DND-41 (cell line): ENCODE data around the gene SGK1.

Source experiments
- ATAC-seq: fragments of 200-7000 bp; cut with Tn5 transposase; 3 replicates; pipeline ENCODE4 v1.9.1; 2021; ENCODE audit warnings: low read depth; ENCODE audit not compliant: insufficient read depth
- DNase-seq: peaks from one replicate; pipeline ENCODE4 v3.0.0-alpha.2; 2020
- H2AFZ ChIP-seq: 2 replicates; pipeline ENCODE4 v1.6.0; 2012; ENCODE audit warnings: low read depth, low read length
- H3K27ac ChIP-seq: 2 replicates; pipeline ENCODE4 v1.5.1; 2012; ENCODE audit warnings: low read length, inconsistent platforms
- H3K27me3 ChIP-seq: fragments of 200-600 bp; sonication (generic); 2 replicates; pipeline ENCODE4 v1.6.0; 2012; ENCODE audit warnings: low read length, mild to moderate bottlenecking, inconsistent platforms; ENCODE audit not compliant: insufficient read depth, poor library complexity
- H3K36me3 ChIP-seq: 2 replicates; pipeline ENCODE4 v1.5.1; 2012; ENCODE audit warnings: low read length, inconsistent platforms; ENCODE audit not compliant: insufficient read depth
- H3K4me1 ChIP-seq: 2 replicates; pipeline ENCODE4 v1.5.1; 2012; ENCODE audit warnings: mild to moderate bottlenecking, low read length; ENCODE audit not compliant: insufficient read depth
- H3K4me2 ChIP-seq: 2 replicates; pipeline ENCODE4 v1.6.0; 2012; ENCODE audit warnings: mild to moderate bottlenecking, moderate library complexity, low read length, inconsistent platforms; ENCODE audit not compliant: insufficient read depth
- H3K4me3 ChIP-seq, 2 experiments: fragments of 200-600 bp in 1 of 2; shearing (Covaris generic) in 1 of 2; 2 replicates each; pipeline ENCODE4 v1.5.1; 2012 to 2016; ENCODE audit warnings: inconsistent platforms in 2 of 2, low read length in 2 of 2, mild to moderate bottlenecking in 2 of 2, low read depth in 1 of 2, moderate library complexity in 1 of 2
- H3K79me2 ChIP-seq: 2 replicates; pipeline ENCODE4 v1.6.0; 2012; ENCODE audit warnings: low read length, inconsistent platforms; ENCODE audit not compliant: insufficient read depth
- H3K9ac ChIP-seq: 2 replicates; pipeline ENCODE4 v1.6.0; 2012; ENCODE audit warnings: low read depth, mild to moderate bottlenecking, inconsistent platforms, low read length, moderate library complexity
- H3K9me3 ChIP-seq: 2 replicates; pipeline ENCODE4 v1.5.1; 2012; ENCODE audit warnings: low read length, moderate library complexity, mild to moderate bottlenecking, inconsistent platforms; ENCODE audit not compliant: insufficient read depth, severe bottlenecking
- H4K20me1 ChIP-seq: 2 replicates; pipeline ENCODE4 v1.6.0; 2012; ENCODE audit warnings: low read length; ENCODE audit not compliant: insufficient read depth
- CTCF ChIP-seq: IDR thresholded peaks from 2 replicates; pipeline ENCODE4 v1.5.1; 2012; ENCODE audit warnings: borderline replicate concordance, low read length, moderate library complexity, mild to moderate bottlenecking; ENCODE audit not compliant: poor library complexity, severe bottlenecking; ENCODE audit errors: extremely low read depth
- EZH2 ChIP-seq: IDR thresholded peaks from 3 replicates; pipeline ENCODE4 v1.6.1; 2012; ENCODE audit warnings: borderline replicate concordance, low read depth, mild to moderate bottlenecking, moderate library complexity, low read length, inconsistent platforms; ENCODE audit not compliant: severe bottlenecking

SGK1 gene

GRCh38 chr6:134162932-134163331, 155.0 kb downstream of the SGK1 start:
- no peak overlapping the region for H3K4me2 ChIP-seq
- no peak for TF ChIP-seq CTCF
- no peak for TF ChIP-seq EZH2
- H4K20me1 ChIP-seq: no peaks in the 10 kb centered on the region
- DNase-seq (no peak), ATAC-seq (no peak)
- no peak overlapping the region for H3K4me3 ChIP-seq
- H3K27me3 ChIP-seq: peaks cover 2% of the 10 kb centered on the region
- no peak overlapping the region for H3K27ac ChIP-seq
- H3K4me1 ChIP-seq: no peaks in the 10 kb centered on the region
- H3K36me3 ChIP-seq: no peaks in the 10 kb centered on the region
- H2AFZ ChIP-seq: no peak overlapping the region
- no peaks in the 10 kb centered on the region for H3K9me3 ChIP-seq
- no peaks in the 10 kb centered on the region for H3K79me2 ChIP-seq
- no peak overlapping the region for H3K9ac ChIP-seq

GRCh38 chr6:134161041-134161440, 156.9 kb downstream of the SGK1 start:
- Histone ChIP-seq H3K27ac (no peak overlapping the region), H3K4me1 (no peaks in the 10 kb centered on the region), H3K27me3 (peaks cover 2% of the 10 kb centered on the region), H3K4me2 (no peak overlapping the region), H3K4me3 (no peak overlapping the region), H3K79me2 (no peaks in the 10 kb centered on the region), H3K9me3 (no peaks in the 10 kb centered on the region), H3K36me3 (no peaks in the 10 kb centered on the region), H2AFZ (no peak overlapping the region), H3K9ac (no peak overlapping the region), H4K20me1 (no peaks in the 10 kb centered on the region)
- DNase-seq (no peak), ATAC-seq (no peak)
- TF ChIP-seq EZH2: no peak
- TF ChIP-seq CTCF: no peak

GRCh38 chr6:134152767-134153485, 165.0 kb downstream of the SGK1 start:
- no peak for DNase-seq
- Histone ChIP-seq H3K9me3 (no peaks in the 10 kb centered on the region), H3K9ac (no peak overlapping the region), H3K27me3 (peaks cover 3% of the 10 kb centered on the region), H3K27ac (no peak overlapping the region), H3K4me2 (no peak overlapping the region), H3K4me1 (no peaks in the 10 kb centered on the region), H3K4me3 (no peak overlapping the region), H2AFZ (no peak overlapping the region), H3K36me3 (no peaks in the 10 kb centered on the region), H3K79me2 (no peaks in the 10 kb centered on the region), H4K20me1 (no peaks in the 10 kb centered on the region)
- TF ChIP-seq CTCF (no peak), EZH2 (no peak)
- ATAC-seq: no peak

GRCh38 chr6:134148566-134148965, 169.3 kb downstream of the SGK1 start:
- DNase-seq (no peak), ATAC-seq (no peak)
- no peak overlapping the region for H3K27ac ChIP-seq
- H3K79me2 ChIP-seq: no peaks in the 10 kb centered on the region
- no peak overlapping the region for H3K9ac ChIP-seq
- no peak overlapping the region for H3K4me2 ChIP-seq
- no peak for TF ChIP-seq EZH2
- TF ChIP-seq CTCF: no peak
- H2AFZ ChIP-seq: no peak overlapping the region
- no peaks in the 10 kb centered on the region for H3K9me3 ChIP-seq
- no peaks in the 10 kb centered on the region for H3K36me3 ChIP-seq
- H3K4me3 ChIP-seq: no peak overlapping the region
- no peaks in the 10 kb centered on the region for H4K20me1 ChIP-seq
- H3K4me1 ChIP-seq: no peaks in the 10 kb centered on the region
- peaks cover 8% of the 10 kb centered on the region for H3K27me3 ChIP-seq
